Prostate gland (tissue), 2 donors: ENCODE data around the gene RWDD1. TPM values are rescaled to one million over a fixed set of nuclear protein-coding genes. Genes with fewer than 3 reads are reported as not detected.

ENCODE experiments used
- DNase-seq: peaks from one replicate; pipeline ENCODE4 v3.0.0-alpha.2; 2019; ENCODE audit warnings: low spot score
- H3K27ac ChIP-seq, 2 donors: fragments of 200-600 bp; sonication (generic); 2 replicates each; pipeline ENCODE4 v1.5.1; 2017 to 2019
- H3K27me3 ChIP-seq: fragments of 200-600 bp; sonication (generic); replicated peaks from 2 replicates; pipeline ENCODE4 v1.5.1; 2019; ENCODE audit not compliant: insufficient read depth
- H3K36me3 ChIP-seq, 2 donors: fragments of 200-600 bp; sonication (generic); 1 replicate in 1 of 2; 2 replicates in 1 of 2; pipeline versions ENCODE4 v1.5.1 to v1.8.1; 2017 to 2019
- H3K4me1 ChIP-seq: fragments of 200-600 bp; sonication (generic); replicated peaks from 2 replicates; pipeline ENCODE4 v1.5.1; 2019
- H3K4me3 ChIP-seq, 2 donors: fragments of 200-600 bp; sonication (generic); 2 replicates each; pipeline ENCODE4 v1.5.1; 2017 to 2019
- H3K9me3 ChIP-seq: fragments of 200-600 bp; sonication (generic); 2 replicates; pipeline ENCODE4 v1.5.1; 2017
- CTCF ChIP-seq, 4 experiments: fragments of 200-600 bp in 2 of 4; fragments of 450-650 bp in 2 of 4; sonication (generic) in 2 of 4; IDR thresholded peaks; 1 replicate in 3 of 4; 2 replicates in 1 of 4; pipeline ENCODE4 v1.5.1; 2016 to 2019; ENCODE audit warnings: antibody characterized with exemption in 4 of 4, mild to moderate bottlenecking in 2 of 4, moderate library complexity in 2 of 4
- POLR2A ChIP-seq: fragments of 450-650 bp; IDR thresholded peaks from one replicate; pipeline ENCODE4 v1.6.1; 2016; ENCODE audit warnings: antibody characterized with exemption, mild to moderate bottlenecking
- POLR2AphosphoS5 ChIP-seq: sonication (generic); formaldehyde crosslinking; IDR thresholded peaks from one replicate; pipeline ENCODE4 v1.6.1; 2017; ENCODE audit warnings: antibody characterized with exemption
- WGBS: methylation state at CpG from one replicate; pipeline ENCODE4 v1.1.5; 2018; 5-methylcytosine and 5-hydroxymethylcytosine counted together
- intact Hi-C: fragments of 100-400 bp; cut with DNase I; formaldehyde crosslinking; loops from one replicate; pipeline ENCODE4 v1.14.2; 2022
- total RNA-seq, 2 donors: library from RNA; depleted of rRNA; stranded (reverse); fragments of >200 nt; gene quantifications; one replicate each; pipeline ENCODE4 v1.1.0, GENCODE V29; 2016

RWDD1 gene
- total RNA-seq, 2 donors from 2014 or later: 26.7 to 40.3 TPM

GRCh38 chr6:116547358-116547757, 23.9 kb upstream of the RWDD1 start:
- WGBS: 90% methylated on average over 6 of the region's 6 CpGs
- H3K9me3 ChIP-seq: no peaks in the 10 kb centered on the region

GRCh38 chr6:116550796-116551195, 20.5 kb upstream of the RWDD1 start:
- Histone ChIP-seq H3K4me1 (no peaks in the 10 kb centered on the region), H3K27ac (no peak overlapping the region), H3K9me3 (no peaks in the 10 kb centered on the region), H3K36me3 (no peaks in the 10 kb centered on the region), H3K4me3 (no peak overlapping the region), H3K27me3 (no peaks in the 10 kb centered on the region)
- WGBS: 63% methylated on average over 4 of the region's 4 CpGs
- no peak for DNase-seq
- intact Hi-C loops: no loop called here
- TF ChIP-seq POLR2AphosphoS5 (no peak), POLR2A (no peak)

More at GRCh38 chr6:116547358-116547757, 23.9 kb upstream of the RWDD1 start:
- Histone ChIP-seq H3K36me3 (no peaks in the 10 kb centered on the region), H3K27me3 (no peaks in the 10 kb centered on the region), H3K4me1 (no peaks in the 10 kb centered on the region), H3K27ac (no peak overlapping the region), H3K4me3 (no peak overlapping the region)
- DNase-seq: no peak
- intact Hi-C loops: no loop called here
- TF ChIP-seq CTCF (IDR thresholded peaks at IDR 0.05): no peak
- no peak for TF ChIP-seq POLR2A
- no peak for TF ChIP-seq POLR2AphosphoS5

- Histone ChIP-seq H3K27me3 (no peaks in the 10 kb centered on the region), H3K27ac (no peak within 1 kb of the TSS), H3K9me3 (no peaks in the 10 kb centered on the region), H3K4me1 (no peaks in the 10 kb centered on the region), H3K36me3 (no peaks in the 10 kb centered on the region), H3K4me3 (no peak within 1 kb of the TSS)
- intact Hi-C loops: no loop called here
- no peak for TF ChIP-seq POLR2A
- no peak for TF ChIP-seq CTCF (IDR thresholded peaks at IDR 0.05)
- TF ChIP-seq POLR2AphosphoS5: no peak
- DNase-seq: no peak
Measured at GRCh38 chr6:116553451-116553850, 17.9 kb upstream of the RWDD1 start, which contains the start of gene CALHM4. CALHM4 (plus strand) TSS chr6:116553751; CDS start chr6:116553794, 43 bp downstream.

- 93% methylated on average over 1 of the region's 1 CpG for WGBS
- TF ChIP-seq POLR2A (no peak), POLR2AphosphoS5 (no peak), CTCF (IDR thresholded peaks at IDR 0.05) (no peak)
- DNase-seq: no peak
- intact Hi-C loops: no loop called here
- H3K4me1 ChIP-seq: no peaks in the 10 kb centered on the region
- no peak overlapping the region for H3K27ac ChIP-seq
- H3K36me3 ChIP-seq: no peaks in the 10 kb centered on the region
- H3K9me3 ChIP-seq: no peaks in the 10 kb centered on the region
- no peaks in the 10 kb centered on the region for H3K27me3 ChIP-seq
- H3K4me3 ChIP-seq: no peak overlapping the region
Measured at GRCh38 chr6:116556065-116556464, 15.2 kb upstream of the RWDD1 start.

DNA sequence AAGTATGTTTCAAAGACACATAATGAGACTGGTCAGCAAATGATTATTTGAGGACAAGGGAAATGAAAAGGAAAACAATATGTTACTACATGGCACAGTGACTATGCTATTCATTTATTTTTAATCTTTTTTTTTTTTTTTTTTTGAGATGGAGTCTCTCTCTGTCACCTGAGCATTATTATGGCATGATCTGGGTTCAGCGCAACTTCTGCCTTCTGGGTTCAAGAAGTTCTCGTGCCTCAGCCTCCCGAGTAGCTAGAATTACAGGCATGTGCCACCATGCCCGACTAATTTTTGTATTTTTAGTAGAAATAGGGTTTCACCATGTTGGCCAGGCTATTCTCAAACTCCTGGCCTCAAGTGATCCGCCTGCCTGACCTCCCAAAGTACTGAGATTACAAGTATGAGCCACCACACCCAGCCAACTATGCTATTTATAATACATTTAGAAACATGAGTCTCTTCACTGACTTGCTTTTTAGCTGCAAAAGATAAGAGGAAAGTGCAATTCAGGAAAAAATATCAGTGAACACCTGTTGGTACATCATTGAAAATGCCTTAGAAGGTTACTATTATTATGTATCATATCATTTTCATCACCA, 14.4 kb upstream of the RWDD1 start:
- Histone ChIP-seq H3K27me3 (no peaks in the 10 kb centered on the region), H3K4me1 (no peaks in the 10 kb centered on the region), H3K4me3 (no peak overlapping the region), H3K9me3 (no peaks in the 10 kb centered on the region), H3K36me3 (no peaks in the 10 kb centered on the region), H3K27ac (no peak overlapping the region)
- intact Hi-C loops: no loop called here
- DNase-seq: no peak
- no peak for TF ChIP-seq POLR2A
- no peak for TF ChIP-seq CTCF (IDR thresholded peaks at IDR 0.05)
- TF ChIP-seq POLR2AphosphoS5: no peak
- WGBS: 91% methylated on average over 5 of the region's 5 CpGs
